Muscle of back (tissue), 11 donors: ENCODE results near the gene OS9. TPM values are rescaled to one million over a fixed set of nuclear protein-coding genes. Genes with fewer than 3 reads are reported as not detected.
A peak's percentile ranks its signal among the peaks of the same experiment; 100 is the strongest.
"Not testable (repeated sequence)": the region's sequence is repeated elsewhere in the genome, so short reads cannot be mapped to it uniquely, and the experiment has no call there.

Experiments
- DNase-seq, 3 donors: peaks; one replicate each; pipeline versions ENCODE4 v3.0.0 to v3.0.0-alpha.2; 2013
- polyA plus RNA-seq, 10 donors: library from polyadenylated mRNA; unstranded; fragments of 120-200 nt; gene quantifications; one replicate each; pipeline ENCODE4 v1.2.1, GENCODE V29; 2013; ENCODE audit not compliant: insufficient read length in 10 of 10

The OS9 gene
- polyA plus RNA-seq, 10 donors = 112 to 161 (median 121) TPM

GRCh38 chr12:57692500-57692899 is 1.4 kb upstream of the OS9 start:
- no peak for DNase-seq

GRCh38 chr12:57693317-57693658 is 644 bp upstream of the OS9 start:
- DNase-seq = peak in 1 of 3 donors; percentile 2

GRCh38 chr12:57694459-57695019 is 607 bp downstream of the OS9 start:
- DNase-seq = no peak

GRCh38 chr12:57695770-57696432 is 2.0 kb downstream of the OS9 start:
- no peak for DNase-seq

GRCh38 chr12:57697076-57697475 is 3.1 kb downstream of the OS9 start:
- no peak for DNase-seq

GRCh38 chr12:57698414-57698813 is 4.5 kb downstream of the OS9 start:
- DNase-seq = no peak

GRCh38 chr12:57700317-57700716 is 6.4 kb downstream of the OS9 start:
- DNase-seq = no peak

GRCh38 chr12:57707250-57707649 is 13.3 kb downstream of the OS9 start:
- DNase-seq = no peak

- no peak for DNase-seq
Measured at GRCh38 chr12:57708296-57708695, 14.4 kb downstream of the OS9 start.

GRCh38 chr12:57712701-57713100 is 18.8 kb downstream of the OS9 start:
- no peak for DNase-seq

GRCh38 chr12:57713209-57713608 is 19.3 kb downstream of the OS9 start:
- no peak for DNase-seq

GRCh38 chr12:57715036-57715748 is 21.3 kb downstream of the OS9 start:
- DNase-seq = not testable (repeated sequence)

GRCh38 chr12:57715786-57716185 is 21.9 kb downstream of the OS9 start:
- DNase-seq = no peak

GRCh38 chr12:57716305-57716704 is 22.4 kb downstream of the OS9 start:
- no peak for DNase-seq

GRCh38 chr12:57717131-57717530 is 23.2 kb downstream of the OS9 start:
- DNase-seq = no peak

- DNase-seq = no peak
Measured at GRCh38 chr12:57717846-57718640, 24.1 kb downstream of the OS9 start.

- no peak for DNase-seq
Measured at GRCh38 chr12:57718641-57719528, 25.0 kb downstream of the OS9 start.

- DNase-seq = no peak
Measured at GRCh38 chr12:57719777-57720605, 26.1 kb downstream of the OS9 start.

- DNase-seq = no peak
Measured at GRCh38 chr12:57720606-57721595, 27.0 kb downstream of the OS9 start.
